ENCODE measurements around the gene SFT2D1.

The SFT2D1 gene

GRCh38 chr6:166335378-166336302, 6.7 kb downstream of the SFT2D1 start:
- TF ChIP-seq, protein P1, sequence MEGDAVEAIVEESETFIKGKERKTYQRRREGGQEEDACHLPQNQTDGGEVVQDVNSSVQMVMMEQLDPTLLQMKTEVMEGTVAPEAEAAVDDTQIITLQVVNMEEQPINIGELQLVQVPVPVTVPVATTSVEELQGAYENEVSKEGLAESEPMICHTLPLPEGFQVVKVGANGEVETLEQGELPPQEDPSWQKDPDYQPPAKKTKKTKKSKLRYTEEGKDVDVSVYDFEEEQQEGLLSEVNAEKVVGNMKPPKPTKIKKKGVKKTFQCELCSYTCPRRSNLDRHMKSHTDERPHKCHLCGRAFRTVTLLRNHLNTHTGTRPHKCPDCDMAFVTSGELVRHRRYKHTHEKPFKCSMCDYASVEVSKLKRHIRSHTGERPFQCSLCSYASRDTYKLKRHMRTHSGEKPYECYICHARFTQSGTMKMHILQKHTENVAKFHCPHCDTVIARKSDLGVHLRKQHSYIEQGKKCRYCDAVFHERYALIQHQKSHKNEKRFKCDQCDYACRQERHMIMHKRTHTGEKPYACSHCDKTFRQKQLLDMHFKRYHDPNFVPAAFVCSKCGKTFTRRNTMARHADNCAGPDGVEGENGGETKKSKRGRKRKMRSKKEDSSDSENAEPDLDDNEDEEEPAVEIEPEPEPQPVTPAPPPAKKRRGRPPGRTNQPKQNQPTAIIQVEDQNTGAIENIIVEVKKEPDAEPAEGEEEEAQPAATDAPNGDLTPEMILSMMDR (conservative IDR thresholded peaks at IDR 0.05; ENCODE audit: control insufficient read depth, insufficient read depth, low read depth, low read length), result no peak
- no peak for DNase-seq (ENCODE audit: low read depth)
- no peak overlapping the region for H3K4me3 ChIP-seq (ENCODE audit: control insufficient read depth, low read depth, low read length)

- no peak for DNase-seq (ENCODE audit: low read depth)
- no peak overlapping the region for H3K4me3 ChIP-seq (ENCODE audit: control insufficient read depth, low read depth, low read length)
- TF ChIP-seq, protein P1 (conservative IDR thresholded peaks at IDR 0.05; ENCODE audit: control insufficient read depth, insufficient read depth, low read depth, low read length), result no peak
Measured at GRCh38 chr6:166334878-166335277, 7.5 kb downstream of the SFT2D1 start.

GRCh38 chr6:166333172-166333995, 9.0 kb downstream of the SFT2D1 start:
- DNase-seq (ENCODE audit: low read depth), result no peak
- H3K4me3 ChIP-seq (ENCODE audit: control insufficient read depth, low read depth, low read length), result no peak overlapping the region
- TF ChIP-seq, protein P1 (conservative IDR thresholded peaks at IDR 0.05; ENCODE audit: control insufficient read depth, insufficient read depth, low read depth, low read length), result no peak

GRCh38 chr6:166331503-166332415, 10.6 kb downstream of the SFT2D1 start:
- no peak for DNase-seq (ENCODE audit: low read depth)
- no peak overlapping the region for H3K4me3 ChIP-seq (ENCODE audit: control insufficient read depth, low read depth, low read length)
- TF ChIP-seq, protein P1 (conservative IDR thresholded peaks at IDR 0.05; ENCODE audit: control insufficient read depth, insufficient read depth, low read depth, low read length), result no peak

DNA sequence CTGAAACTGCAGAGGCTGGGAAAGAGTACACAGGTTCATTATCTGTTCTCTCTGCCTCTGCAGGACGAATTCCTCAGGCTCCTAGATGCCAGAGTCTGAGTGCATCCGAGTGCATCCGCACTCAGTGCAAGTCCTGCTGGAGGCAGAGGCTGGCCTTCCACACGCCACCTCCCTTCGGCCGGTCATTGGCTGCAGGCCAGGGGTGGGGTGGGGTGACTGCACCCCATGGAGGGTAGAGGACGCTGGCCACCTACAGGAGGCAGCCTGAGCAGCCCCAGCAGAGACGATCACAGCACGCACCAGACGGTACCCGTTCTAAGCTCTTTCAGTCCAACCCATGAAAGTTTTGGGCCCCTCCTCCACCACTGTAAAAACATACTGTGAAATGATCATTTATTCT, 11.7 kb downstream of the SFT2D1 start:
- no peak overlapping the region for H3K4me3 ChIP-seq (ENCODE audit: control insufficient read depth, low read depth, low read length)
- DNase-seq (ENCODE audit: low read depth), result peak; percentile 43
- TF ChIP-seq, protein P1 (conservative IDR thresholded peaks at IDR 0.05; ENCODE audit: control insufficient read depth, insufficient read depth, low read depth, low read length), result peak; percentile 7
